Epithelial cell of esophagus (primary cell): ENCODE data around the gene GCNA.
A peak's percentile ranks its signal among the peaks of the same experiment; 100 is the strongest.

Experiments
- DNase-seq: peaks from one replicate; pipeline ENCODE4 v3.0.0; 2010; ENCODE audit warnings: low read depth
- H3K4me3 ChIP-seq: 2 replicates; pipeline ENCODE4 v1.5.1; 2011; ENCODE audit warnings: mild to moderate bottlenecking, low read length, control low read depth
- TF ChIP-seq, protein P1 (sequence below): IDR thresholded peaks from 2 replicates; pipeline ENCODE4 v1.5.1; 2011; ENCODE audit warnings: low read depth, mild to moderate bottlenecking, low read length, control low read depth, inconsistent platforms; ENCODE audit not compliant: insufficient read depth; ENCODE audit errors: missing control alignments

The GCNA gene

DNA sequence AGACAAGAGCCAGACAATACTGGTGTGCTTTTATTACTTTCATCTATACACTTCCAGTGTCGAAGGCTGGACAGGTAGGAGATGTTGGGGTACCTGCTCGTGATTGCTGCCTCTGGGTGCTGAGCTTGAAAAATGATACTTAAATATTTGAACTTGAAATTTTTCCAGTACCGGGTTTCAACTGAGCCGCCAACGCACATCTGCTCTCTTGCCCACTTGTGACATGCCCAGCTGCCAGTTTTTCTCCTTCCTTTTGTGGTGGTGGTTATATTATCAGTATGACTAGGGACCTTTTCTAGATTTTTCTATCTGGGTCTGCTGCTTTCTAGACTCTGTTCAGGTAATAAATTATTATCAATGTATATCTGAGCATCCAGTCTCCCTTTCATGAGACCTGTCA lies 42.0 kb upstream of the GCNA start:
- DNase-seq = no peak
- peak overlapping the region; percentile 9 for H3K4me3 ChIP-seq
- TF ChIP-seq, protein P1, sequence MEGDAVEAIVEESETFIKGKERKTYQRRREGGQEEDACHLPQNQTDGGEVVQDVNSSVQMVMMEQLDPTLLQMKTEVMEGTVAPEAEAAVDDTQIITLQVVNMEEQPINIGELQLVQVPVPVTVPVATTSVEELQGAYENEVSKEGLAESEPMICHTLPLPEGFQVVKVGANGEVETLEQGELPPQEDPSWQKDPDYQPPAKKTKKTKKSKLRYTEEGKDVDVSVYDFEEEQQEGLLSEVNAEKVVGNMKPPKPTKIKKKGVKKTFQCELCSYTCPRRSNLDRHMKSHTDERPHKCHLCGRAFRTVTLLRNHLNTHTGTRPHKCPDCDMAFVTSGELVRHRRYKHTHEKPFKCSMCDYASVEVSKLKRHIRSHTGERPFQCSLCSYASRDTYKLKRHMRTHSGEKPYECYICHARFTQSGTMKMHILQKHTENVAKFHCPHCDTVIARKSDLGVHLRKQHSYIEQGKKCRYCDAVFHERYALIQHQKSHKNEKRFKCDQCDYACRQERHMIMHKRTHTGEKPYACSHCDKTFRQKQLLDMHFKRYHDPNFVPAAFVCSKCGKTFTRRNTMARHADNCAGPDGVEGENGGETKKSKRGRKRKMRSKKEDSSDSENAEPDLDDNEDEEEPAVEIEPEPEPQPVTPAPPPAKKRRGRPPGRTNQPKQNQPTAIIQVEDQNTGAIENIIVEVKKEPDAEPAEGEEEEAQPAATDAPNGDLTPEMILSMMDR = no peak

DNA sequence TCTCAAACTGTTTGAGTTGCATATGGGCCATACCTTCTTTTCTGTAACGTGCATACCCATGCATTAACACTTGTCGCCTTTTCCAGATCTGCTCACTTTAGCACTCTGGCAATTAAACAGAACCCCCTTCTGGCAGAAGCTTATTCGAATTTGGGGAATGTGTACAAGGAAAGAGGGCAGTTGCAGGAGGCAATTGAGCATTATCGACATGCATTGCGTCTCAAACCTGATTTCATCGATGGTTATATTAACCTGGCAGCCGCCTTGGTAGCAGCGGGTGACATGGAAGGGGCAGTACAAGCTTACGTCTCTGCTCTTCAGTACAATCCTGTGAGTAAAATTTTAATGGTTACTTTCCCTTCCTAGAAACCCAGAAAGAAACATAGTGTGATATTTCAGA lies 40.5 kb upstream of the GCNA start:
- no peak overlapping the region for H3K4me3 ChIP-seq
- TF ChIP-seq, protein P1 = no peak
- DNase-seq = no peak

DNA sequence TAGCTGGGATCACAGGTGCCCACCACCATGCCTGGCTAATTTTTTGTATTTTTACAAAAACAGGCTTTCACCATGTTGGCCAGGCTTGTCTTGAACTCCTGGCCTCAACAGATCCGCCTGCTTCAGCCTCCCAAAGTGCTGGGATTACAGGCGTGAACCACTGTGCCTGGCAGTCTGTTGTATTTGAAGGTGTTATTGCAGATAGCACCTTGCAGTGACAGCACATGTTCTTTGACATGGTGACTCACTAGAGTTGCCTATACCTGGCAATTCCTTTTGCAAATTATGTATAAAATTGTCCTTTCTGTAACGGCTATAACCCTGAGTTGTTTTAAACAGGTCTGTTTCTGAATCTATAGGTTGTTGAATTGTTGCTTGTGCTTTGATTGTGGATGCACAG lies 37.4 kb upstream of the GCNA start:
- DNase-seq = peak; percentile 36
- TF ChIP-seq, protein P1 = no peak
- H3K4me3 ChIP-seq = no peak overlapping the region

DNA sequence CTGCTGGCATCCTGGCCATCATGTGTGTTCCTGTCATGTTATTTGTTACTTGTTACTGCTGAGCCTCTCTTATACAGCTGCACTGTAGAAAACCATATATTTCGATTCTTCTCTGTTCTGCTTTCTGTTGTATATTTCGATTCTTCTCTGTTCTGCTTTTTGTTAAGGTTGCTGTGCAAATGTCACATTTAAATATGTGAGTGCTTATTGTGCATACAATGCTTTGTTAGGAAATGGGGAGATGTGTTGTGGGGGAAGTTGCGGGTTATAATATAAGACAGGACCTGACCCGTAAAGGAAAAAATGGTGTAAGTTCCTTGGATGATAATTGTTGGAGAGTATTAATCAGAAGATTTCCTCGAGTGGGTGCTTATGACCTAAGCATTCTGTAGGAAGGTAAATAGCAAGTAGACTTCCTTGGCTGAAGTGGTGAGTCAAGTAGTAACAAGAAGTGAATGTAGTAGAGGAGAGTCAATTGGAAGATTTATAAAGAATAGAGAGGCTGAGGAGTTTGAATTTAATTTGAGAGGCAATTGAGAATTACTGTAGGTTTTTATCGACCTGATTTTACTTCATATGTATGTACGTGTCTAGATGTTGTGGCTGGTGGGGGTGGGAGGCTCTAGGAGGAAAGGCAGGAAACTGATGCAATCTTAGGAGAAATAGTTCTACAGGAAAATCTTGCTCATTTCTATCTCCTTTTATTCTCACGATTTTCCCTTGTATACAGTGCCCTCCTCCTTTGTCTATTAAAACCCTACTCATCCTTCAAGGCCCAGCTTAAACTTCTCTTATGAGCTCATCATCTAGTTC lies 36.8 kb upstream of the GCNA start:
- TF ChIP-seq, protein P1 = no peak
- DNase-seq = peak; percentile 59
- H3K4me3 ChIP-seq = no peak overlapping the region

DNA sequence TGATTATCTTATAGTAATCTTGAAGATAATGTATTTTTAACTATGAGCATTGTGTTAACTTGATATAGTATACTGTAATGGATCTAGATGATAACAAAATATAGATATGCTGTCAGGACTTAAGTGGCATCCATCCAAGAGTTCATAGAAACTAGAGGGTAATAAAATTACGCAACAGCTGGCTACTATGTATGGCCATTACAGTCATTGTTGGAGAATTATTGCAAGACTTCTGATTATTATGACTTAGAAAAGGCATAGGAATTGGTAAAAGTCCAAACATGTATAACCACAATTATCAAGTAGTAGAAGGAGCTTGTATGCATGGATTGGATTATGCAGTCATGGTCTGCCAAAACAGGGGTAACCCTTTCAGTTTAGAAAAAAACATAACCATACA lies 35.8 kb upstream of the GCNA start:
- TF ChIP-seq, protein P1 = no peak
- no peak overlapping the region for H3K4me3 ChIP-seq
- DNase-seq = peak; percentile 66

DNA sequence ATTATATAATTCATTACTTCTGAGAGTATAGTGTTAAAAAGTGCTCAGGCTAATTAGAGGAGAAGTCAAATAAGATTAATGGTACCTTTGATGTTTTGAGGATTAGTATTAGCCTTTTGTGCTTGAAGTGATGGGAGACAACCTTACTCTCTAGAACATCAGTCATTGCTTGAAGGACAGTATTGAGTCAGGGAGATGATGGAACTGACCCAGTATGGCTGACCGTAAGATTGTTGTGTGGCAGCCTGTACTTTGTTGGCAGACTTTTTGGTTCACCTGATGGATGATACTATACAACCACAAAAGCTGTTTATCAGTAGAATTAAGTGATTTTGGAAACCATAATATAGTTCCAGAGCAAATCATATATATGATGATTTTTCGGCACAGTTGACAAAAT lies 35.4 kb upstream of the GCNA start:
- no peak overlapping the region for H3K4me3 ChIP-seq
- TF ChIP-seq, protein P1 = no peak
- DNase-seq = no peak

DNA sequence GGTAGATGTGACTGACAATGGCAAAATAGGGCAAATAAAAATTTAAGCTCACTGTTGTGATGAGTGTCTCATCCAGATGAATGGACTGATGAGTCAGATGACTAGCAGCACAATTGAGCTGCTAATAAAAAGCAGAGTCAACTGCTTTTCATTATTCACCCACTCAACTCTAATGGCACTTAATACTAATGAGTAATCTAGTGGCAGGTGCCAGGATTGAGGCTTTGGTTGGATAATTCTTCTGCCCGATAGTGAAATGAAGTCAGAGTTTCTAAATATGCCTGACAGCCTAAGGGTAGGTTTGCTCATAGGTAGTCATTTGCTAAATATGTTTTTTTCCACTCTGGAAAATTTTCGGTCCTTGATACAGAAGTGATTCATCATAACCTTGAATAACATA lies 34.9 kb upstream of the GCNA start:
- peak; percentile 95 for DNase-seq
- TF ChIP-seq, protein P1 = no peak
- no peak overlapping the region for H3K4me3 ChIP-seq
